Measurements from ENCODE around the gene ISYNA1.
A peak's percentile ranks its signal among the peaks of the same experiment; 100 is the strongest.

The ISYNA1 gene

GRCh38 chr19:18430417-18431144 lies 7.4 kb downstream of the ISYNA1 start:
- no peak for DNase-seq

GRCh38 chr19:18429717-18430416 lies 8.1 kb downstream of the ISYNA1 start:
- no peak for DNase-seq

- DNase-seq = peak; percentile 86
Observed at GRCh38 chr19:18428787-18429674, 8.9 kb downstream of the ISYNA1 start.

- no peak for DNase-seq
Observed at GRCh38 chr19:18428173-18428786, 9.7 kb downstream of the ISYNA1 start.

GRCh38 chr19:18427743-18428113 lies 10.2 kb downstream of the ISYNA1 start:
- DNase-seq = no peak

GRCh38 chr19:18427080-18427742 lies 10.7 kb downstream of the ISYNA1 start:
- no peak for DNase-seq

GRCh38 chr19:18426416-18426767 lies 11.5 kb downstream of the ISYNA1 start:
- DNase-seq = no peak

GRCh38 chr19:18425515-18426415 lies 12.2 kb downstream of the ISYNA1 start:
- DNase-seq = no peak

- no peak for DNase-seq
Observed at GRCh38 chr19:18424890-18425514, 12.9 kb downstream of the ISYNA1 start.

GRCh38 chr19:18424122-18424889 lies 13.6 kb downstream of the ISYNA1 start:
- DNase-seq = no peak

GRCh38 chr19:18423258-18424020 lies 14.5 kb downstream of the ISYNA1 start:
- no peak for DNase-seq

GRCh38 chr19:18422530-18423191 lies 15.3 kb downstream of the ISYNA1 start:
- DNase-seq = no peak

- DNase-seq = no peak
Observed at GRCh38 chr19:18421371-18421959, 16.5 kb downstream of the ISYNA1 start.

GRCh38 chr19:18420930-18421329 lies 17.0 kb downstream of the ISYNA1 start:
- no peak for DNase-seq

GRCh38 chr19:18419699-18420460 lies 18.1 kb downstream of the ISYNA1 start:
- peak; percentile 42 for DNase-seq

GRCh38 chr19:18419195-18419698 lies 18.7 kb downstream of the ISYNA1 start, which contains the start of gene SSBP4:
Gene SSBP4, plus strand, starts transcription at chr19:18419398. Its CDS starts 251 bp downstream, at chr19:18419649.
- peak; percentile 61 for DNase-seq

Data from activated CD4-positive, alpha-beta T cell treated with anti-CD3 and anti-CD28 coated beads, Interleukin-2, amount 50 U/mL, for 1 hour (primary cell).